ENCODE data around the gene TNK1.

Gene TNK1

DNA sequence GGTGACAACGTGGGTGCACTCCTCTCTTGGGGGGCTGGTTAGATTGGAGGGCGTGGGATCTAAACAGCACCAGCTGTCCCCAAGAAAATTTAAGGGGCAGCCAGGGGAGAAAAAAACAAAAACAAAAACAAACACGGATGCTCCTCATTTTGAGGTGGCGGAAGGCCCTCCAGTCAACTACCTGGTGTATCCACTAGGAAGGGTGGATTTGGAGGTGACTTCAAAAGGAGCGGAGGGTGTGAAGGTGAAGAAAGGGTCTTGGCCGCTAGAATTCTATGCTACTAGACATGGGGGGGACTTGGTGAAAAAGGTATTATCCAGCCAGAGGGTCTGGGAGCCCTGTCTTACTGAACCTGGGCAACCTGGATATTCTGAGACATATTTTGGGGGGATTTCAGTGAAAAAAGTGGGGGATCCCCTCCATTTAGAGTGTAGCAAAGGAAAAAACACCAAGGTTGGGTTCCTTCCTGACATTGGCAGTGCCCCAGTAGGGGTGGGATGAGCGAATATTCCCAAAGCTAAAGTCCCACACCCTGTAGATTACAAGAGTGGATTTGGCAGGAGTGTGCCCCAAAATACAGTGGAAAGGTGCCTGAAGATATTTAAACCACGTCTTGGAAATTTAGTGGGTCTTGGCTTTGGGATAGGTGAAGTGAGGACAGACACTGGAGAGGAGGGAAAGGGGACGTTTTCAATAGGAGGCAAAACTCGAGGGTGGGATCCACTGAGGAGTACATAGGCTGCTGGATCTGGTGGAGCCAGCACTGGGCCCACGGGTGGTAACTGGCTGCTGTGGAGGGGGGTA lies 58.0 kb downstream of the TNK1 start:
- intact Hi-C loops (cut with DNase I; ENCODE audit: low total_unique reads), result loop anchor here (5.0 kb wide), 3 partner anchors 38 to 123 kb away; partner anchors contain the start of genes KCTD11, SENP3 and ZBTB4
- H3K4me1 ChIP-seq, result peaks cover 0 to 60% (median 48%) of the 10 kb centered on the region in 4 donors
- H3K4me3 ChIP-seq, result peak overlapping the region in 1 of 2 donors; percentile 71
- DNase-seq, result no peak
- TF ChIP-seq, protein P1, sequence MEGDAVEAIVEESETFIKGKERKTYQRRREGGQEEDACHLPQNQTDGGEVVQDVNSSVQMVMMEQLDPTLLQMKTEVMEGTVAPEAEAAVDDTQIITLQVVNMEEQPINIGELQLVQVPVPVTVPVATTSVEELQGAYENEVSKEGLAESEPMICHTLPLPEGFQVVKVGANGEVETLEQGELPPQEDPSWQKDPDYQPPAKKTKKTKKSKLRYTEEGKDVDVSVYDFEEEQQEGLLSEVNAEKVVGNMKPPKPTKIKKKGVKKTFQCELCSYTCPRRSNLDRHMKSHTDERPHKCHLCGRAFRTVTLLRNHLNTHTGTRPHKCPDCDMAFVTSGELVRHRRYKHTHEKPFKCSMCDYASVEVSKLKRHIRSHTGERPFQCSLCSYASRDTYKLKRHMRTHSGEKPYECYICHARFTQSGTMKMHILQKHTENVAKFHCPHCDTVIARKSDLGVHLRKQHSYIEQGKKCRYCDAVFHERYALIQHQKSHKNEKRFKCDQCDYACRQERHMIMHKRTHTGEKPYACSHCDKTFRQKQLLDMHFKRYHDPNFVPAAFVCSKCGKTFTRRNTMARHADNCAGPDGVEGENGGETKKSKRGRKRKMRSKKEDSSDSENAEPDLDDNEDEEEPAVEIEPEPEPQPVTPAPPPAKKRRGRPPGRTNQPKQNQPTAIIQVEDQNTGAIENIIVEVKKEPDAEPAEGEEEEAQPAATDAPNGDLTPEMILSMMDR (IDR thresholded peaks at IDR 0.05), result no peak
- no peaks in the 10 kb centered on the region for H3K9me3 ChIP-seq
- H3K27me3 ChIP-seq, result peaks cover 3 to 45% of the 10 kb centered on the region in 2 donors
- no peaks in the 10 kb centered on the region for H3K36me3 ChIP-seq
- H3K27ac ChIP-seq, result no peak overlapping the region
